ENCODE data around the gene SIRT5. TPM values are rescaled to one million over a fixed set of nuclear protein-coding genes. Genes with fewer than 3 reads are reported as not detected.

The SIRT5 gene
- total RNA-seq, 4 donors from 2014 or later: 10.5 to 20.4 (median 12.4) TPM

DNA sequence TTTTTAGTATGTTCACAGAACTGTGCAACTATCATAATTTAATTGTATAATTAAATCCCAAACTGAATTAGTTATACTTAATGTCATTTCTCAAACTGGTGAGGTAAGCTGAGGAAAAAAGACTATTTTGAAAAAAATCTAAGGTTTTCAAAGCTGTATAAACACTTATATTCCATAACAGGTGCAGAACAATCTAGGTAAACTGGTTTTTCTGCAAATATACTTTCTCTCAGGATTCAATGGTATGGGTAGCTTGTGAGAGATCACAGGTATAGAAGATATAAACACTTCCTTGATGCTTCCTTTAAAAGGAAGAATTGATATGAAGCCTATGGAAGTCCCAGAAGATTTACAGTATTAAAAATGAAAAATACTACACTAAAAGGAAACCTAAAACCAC lies 74.4 kb downstream of the SIRT5 start:
- peaks cover 0 to 9% of the 10 kb centered on the region in 2 donors for H3K4me1 ChIP-seq
- TF ChIP-seq, protein P1, sequence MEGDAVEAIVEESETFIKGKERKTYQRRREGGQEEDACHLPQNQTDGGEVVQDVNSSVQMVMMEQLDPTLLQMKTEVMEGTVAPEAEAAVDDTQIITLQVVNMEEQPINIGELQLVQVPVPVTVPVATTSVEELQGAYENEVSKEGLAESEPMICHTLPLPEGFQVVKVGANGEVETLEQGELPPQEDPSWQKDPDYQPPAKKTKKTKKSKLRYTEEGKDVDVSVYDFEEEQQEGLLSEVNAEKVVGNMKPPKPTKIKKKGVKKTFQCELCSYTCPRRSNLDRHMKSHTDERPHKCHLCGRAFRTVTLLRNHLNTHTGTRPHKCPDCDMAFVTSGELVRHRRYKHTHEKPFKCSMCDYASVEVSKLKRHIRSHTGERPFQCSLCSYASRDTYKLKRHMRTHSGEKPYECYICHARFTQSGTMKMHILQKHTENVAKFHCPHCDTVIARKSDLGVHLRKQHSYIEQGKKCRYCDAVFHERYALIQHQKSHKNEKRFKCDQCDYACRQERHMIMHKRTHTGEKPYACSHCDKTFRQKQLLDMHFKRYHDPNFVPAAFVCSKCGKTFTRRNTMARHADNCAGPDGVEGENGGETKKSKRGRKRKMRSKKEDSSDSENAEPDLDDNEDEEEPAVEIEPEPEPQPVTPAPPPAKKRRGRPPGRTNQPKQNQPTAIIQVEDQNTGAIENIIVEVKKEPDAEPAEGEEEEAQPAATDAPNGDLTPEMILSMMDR (IDR thresholded peaks at IDR 0.05): no peak
- TF ChIP-seq POLR2A (IDR thresholded peaks at IDR 0.05): no peak
- intact Hi-C loops (cut with DNase I): no loop called here
- no peak for DNase-seq
- H3K27ac ChIP-seq: no peak overlapping the region
- H3K9me3 ChIP-seq: no peaks in the 10 kb centered on the region
- H3K27me3 ChIP-seq: no peaks in the 10 kb centered on the region
- no peak overlapping the region for H3K4me3 ChIP-seq (replicated peaks in 1 of 3)
- H3K36me3 ChIP-seq: no peaks in the 10 kb centered on the region

GRCh38 chr6:13649393-13649792 lies 75.0 kb downstream of the SIRT5 start:
- peaks cover 0 to 9% of the 10 kb centered on the region in 2 donors for H3K4me1 ChIP-seq
- TF ChIP-seq POLR2A (IDR thresholded peaks at IDR 0.05): no peak
- TF ChIP-seq, protein P1 (IDR thresholded peaks at IDR 0.05): no peak
- no peak for DNase-seq
- no peaks in the 10 kb centered on the region for H3K9me3 ChIP-seq
- 94 to 96% methylated on average over 4 of the region's 4 CpGs for WGBS, 2 donors
- H3K27me3 ChIP-seq: no peaks in the 10 kb centered on the region
- no peak overlapping the region for H3K27ac ChIP-seq
- intact Hi-C loops (cut with DNase I): no loop called here
- H3K36me3 ChIP-seq: no peaks in the 10 kb centered on the region
- H3K4me3 ChIP-seq (replicated peaks in 1 of 3): no peak overlapping the region

- Histone ChIP-seq H3K27me3 (no peaks in the 10 kb centered on the region), H3K36me3 (no peaks in the 10 kb centered on the region), H3K27ac (no peak overlapping the region), H3K9me3 (no peaks in the 10 kb centered on the region), H3K4me1 (peaks cover 0 to 9% of the 10 kb centered on the region in 2 donors), H3K4me3 (replicated peaks in 1 of 3) (no peak overlapping the region)
- TF ChIP-seq, protein P1 (IDR thresholded peaks at IDR 0.05): no peak
- TF ChIP-seq POLR2A (IDR thresholded peaks at IDR 0.05): no peak
- intact Hi-C loops (cut with DNase I): no loop called here
- WGBS, 2 donors: 88 to 90% methylated on average over 2 of the region's 2 CpGs
- DNase-seq: no peak
These were observed 78.9 kb downstream of the SIRT5 start for GRCh38 chr6:13653296-13653695.

DNA sequence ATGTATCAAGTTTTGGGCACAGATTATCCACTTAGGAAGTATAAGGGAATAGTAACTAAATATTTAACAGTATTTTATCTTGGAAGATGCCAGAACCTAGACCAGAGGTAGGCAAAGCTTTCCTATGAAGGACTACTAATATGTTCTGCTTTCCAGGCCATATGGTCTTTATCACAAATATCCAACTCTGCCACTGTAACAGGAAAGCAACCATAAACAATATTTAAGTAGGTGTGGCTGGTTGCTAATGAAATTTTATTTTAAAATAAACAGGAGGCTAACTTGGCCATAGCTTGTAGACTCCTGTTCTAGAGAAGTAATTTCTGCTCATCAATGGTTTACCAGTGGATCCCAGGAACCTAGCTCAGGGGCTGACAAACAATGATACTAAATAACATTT lies 80.1 kb downstream of the SIRT5 start:
- no peak for DNase-seq
- Histone ChIP-seq H3K9me3 (no peaks in the 10 kb centered on the region), H3K4me3 (replicated peaks in 1 of 3) (no peak overlapping the region), H3K27me3 (no peaks in the 10 kb centered on the region), H3K27ac (no peak overlapping the region), H3K36me3 (no peaks in the 10 kb centered on the region), H3K4me1 (peaks cover 0 to 9% of the 10 kb centered on the region in 2 donors)
- TF ChIP-seq, protein P1 (IDR thresholded peaks at IDR 0.05): no peak
- no peak for TF ChIP-seq POLR2A (IDR thresholded peaks at IDR 0.05)
- intact Hi-C loops (cut with DNase I): no loop called here

DNA sequence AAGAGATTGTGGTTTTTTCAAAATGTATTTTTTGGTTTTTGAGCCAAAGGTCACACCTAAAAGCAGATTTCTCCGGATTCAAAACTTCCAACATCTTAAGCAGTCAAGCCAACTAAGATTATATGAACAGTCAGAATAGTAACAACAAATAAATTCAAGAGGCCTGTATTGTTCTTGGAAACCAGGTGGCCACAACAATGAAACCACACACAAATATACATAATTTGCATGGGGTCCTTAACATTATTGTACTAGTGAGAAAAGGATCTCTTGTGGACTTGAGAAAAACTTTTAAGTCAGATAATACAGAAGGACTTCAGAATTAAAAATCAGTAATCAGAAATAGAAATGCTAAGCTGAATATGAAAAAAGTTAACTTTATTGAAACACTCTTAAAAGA lies 81.3 kb downstream of the SIRT5 start:
- H3K4me1 ChIP-seq: peaks cover 0 to 9% of the 10 kb centered on the region in 2 donors
- DNase-seq: no peak
- H3K27me3 ChIP-seq: no peaks in the 10 kb centered on the region
- no peak overlapping the region for H3K27ac ChIP-seq
- H3K36me3 ChIP-seq: no peaks in the 10 kb centered on the region
- TF ChIP-seq POLR2A (IDR thresholded peaks at IDR 0.05): no peak
- TF ChIP-seq, protein P1 (IDR thresholded peaks at IDR 0.05): no peak
- no peaks in the 10 kb centered on the region for H3K9me3 ChIP-seq
- H3K4me3 ChIP-seq (replicated peaks in 1 of 3): no peak overlapping the region
- WGBS, 2 donors: 78 to 87% methylated on average over 1 of the region's 1 CpG
- intact Hi-C loops (cut with DNase I): no loop called here

Data from thyroid gland (tissue), 4 donors.